ENCODE measurements around the gene MPDU1. TPM values are rescaled to one million over a fixed set of nuclear protein-coding genes. Genes with fewer than 3 reads are reported as not detected.

Gene MPDU1
- total and polyA plus RNA-seq, 2 of the 4 experiments (the other 2 are of a cell fraction): 135 to 149 TPM

GRCh38 chr17:7588553-7589203 is 5.0 kb downstream of the MPDU1 start:
- H3K4me3 ChIP-seq (ENCODE audit: insufficient read depth, low read depth, low read length): no peak overlapping the region
- no TSS peak for BruUV-seq (replicated peaks)
- POLR2A ChIA-PET (ENCODE audit: unreplicated experiment): interaction anchor here (0.5 to 1.1 kb wide), 3 partner anchors 8 to 98 kb away, joined by 3 to 6 read pairs (median 3); partner anchors contain the start of gene CD68
- dilution Hi-C loops (cut with HindIII; ENCODE audit: low sequenced_read_pairs, unreplicated experiment): no loop called here
- no peak overlapping the region; the same call in 1 of the 2 replicates for H4K91ac ChIP-seq (ENCODE audit: insufficient read depth, low read depth, low read length)
- no peak overlapping the region; the same call in 1 of the 2 replicates for H2BK120ac ChIP-seq (ENCODE audit: low read depth, low read length)
- in situ Hi-C loops (cut with MboI; ENCODE audit: low sequenced_read_pairs): no loop called here
- H3K27me3 ChIP-seq (ENCODE audit: control insufficient read depth, insufficient read depth, low read length): no peaks in the 10 kb centered on the region
- H3K9ac ChIP-seq (ENCODE audit: low read depth, low read length): peak overlapping the region; percentile 30
- peak overlapping the region; percentile 1; the same call in 1 of the 2 replicates for H4K5ac ChIP-seq (ENCODE audit: low read depth, low read length)
- 82% methylated on average over 12 of the region's 30 CpGs; no CpG with 5 or more reads in 1 of the 2 experiments for WGBS, 2 experiments (ENCODE audit: extremely low coverage in 2 of 2, insufficient read length in 1 of 2)
- H2AK9ac ChIP-seq (replicated peaks; ENCODE audit: low read depth, low read length, poor library complexity): peak overlapping the region; percentile 87
- H4K8ac ChIP-seq (ENCODE audit: low read depth in 2 of 2, low read length in 2 of 2): peak overlapping the region; percentile 21 to 47; a peak in 3 of 4 replicates
- intact Hi-C loops (cut with micrococcal nuclease): loop anchor here (1.0 to 2.0 kb wide), 2 partner anchors 74 to 308 kb away; partner anchors contain the start of gene SLC2A4
- H3K23ac ChIP-seq (ENCODE audit: low read depth, low read length): peak overlapping the region; percentile 55; the same call in 1 of the 2 replicates
- no peak overlapping the region for H2BK15ac ChIP-seq (ENCODE audit: low read depth, low read length)
- peaks cover 18% of the 10 kb centered on the region for H3K9me1 ChIP-seq (ENCODE audit: insufficient read depth, low read length)
- H3K18ac ChIP-seq (ENCODE audit: low read depth, low read length): no peak overlapping the region
- no peak overlapping the region for H3K56ac ChIP-seq (ENCODE audit: extremely low read depth, insufficient read depth, low read length)
- no peak for ATAC-seq (ENCODE audit: low read depth)
- peaks cover 23 to 68% of the 10 kb centered on the region in 2 experiments for H3K79me1 ChIP-seq (ENCODE audit: low read depth in 1 of 2, low read length in 2 of 2)
- H3K27ac ChIP-seq (ENCODE audit: insufficient read depth, low read length): peak overlapping the region; percentile 75
- peak overlapping the region; percentile 68 for H3K4ac ChIP-seq (ENCODE audit: low read depth, low read length)
- H4K20me1 ChIP-seq (ENCODE audit: insufficient read depth, low read length): peaks cover 15% of the 10 kb centered on the region
- H3K14ac ChIP-seq (replicated peaks; ENCODE audit: low read depth, low read length): peak overlapping the region; percentile 75
- no peak for DNase-seq
- CTCF ChIA-PET: interaction anchor here (0.6 to 1.5 kb wide), 6 partner anchors 10 to 28 kb away, joined by 3 to 9 read pairs (median 4); no protein-coding TSS in a partner anchor
- H2BK20ac ChIP-seq (ENCODE audit: low read depth, low read length): no peak overlapping the region
- H2AK5ac ChIP-seq (ENCODE audit: low read depth, low read length): peak overlapping the region; percentile 74
- peak overlapping the region; percentile 36; the same call in 1 of the 2 replicates for H3K4me2 ChIP-seq (ENCODE audit: low read depth, low read length)
- H3K36me3 ChIP-seq (ENCODE audit: control insufficient read depth, insufficient read depth, low read length): peaks cover 40% of the 10 kb centered on the region
- no peak overlapping the region for H2AFZ ChIP-seq (replicated peaks; ENCODE audit: low read length, poor library complexity)
- no peaks in the 10 kb centered on the region for H3K9me3 ChIP-seq (ENCODE audit: control insufficient read depth, insufficient read depth, low read length)
- H3K4me1 ChIP-seq (ENCODE audit: control insufficient read depth, insufficient read depth, low read length): peaks cover 34% of the 10 kb centered on the region
- H2BK5ac ChIP-seq (ENCODE audit: low read depth, low read length, poor library complexity, severe bottlenecking): peak overlapping the region; percentile 90
- no peak for TF ChIP-seq MXI1 (IDR thresholded peaks at IDR 0.05; ENCODE audit: borderline replicate concordance, low read depth, low read length)
- no peak for TF ChIP-seq CHD1 (IDR thresholded peaks at IDR 0.05; ENCODE audit: low read depth, low read length)
- TF ChIP-seq CEBPB (IDR thresholded peaks at IDR 0.05; ENCODE audit: low read depth, low read length): no peak
- TF ChIP-seq MAFK (IDR thresholded peaks at IDR 0.05; ENCODE audit: low read depth, low read length): no peak
- TF ChIP-seq RFX5 (IDR thresholded peaks at IDR 0.05; ENCODE audit: low read depth, low read length): no peak
- no peak for TF ChIP-seq MAZ (IDR thresholded peaks at IDR 0.05; ENCODE audit: borderline replicate concordance, low read depth, low read length)
- no peak for TF ChIP-seq SMC3 (IDR thresholded peaks at IDR 0.05; ENCODE audit: low read depth, low read length)
- no peak for TF ChIP-seq POLR2A (IDR thresholded peaks at IDR 0.05; ENCODE audit: low read depth, low read length)
- TF ChIP-seq FOS (IDR thresholded peaks at IDR 0.05; ENCODE audit: low read depth, low read length): no peak
- TF ChIP-seq RCOR1 (IDR thresholded peaks at IDR 0.05; ENCODE audit: insufficient replicate concordance, low read length): no peak
- TF ChIP-seq RAD21 (IDR thresholded peaks at IDR 0.05; ENCODE audit: low read length): no peak
- no peak for TF ChIP-seq USF2 (IDR thresholded peaks at IDR 0.05; ENCODE audit: low read depth, low read length)
- TF ChIP-seq NFE2L2 (IDR thresholded peaks at IDR 0.05; ENCODE audit: low read depth, low read length): no peak
- no peak for TF ChIP-seq ELK1 (IDR thresholded peaks at IDR 0.05; ENCODE audit: borderline replicate concordance, low read depth, low read length)

Data from IMR-90 (cell line).